ENCODE measurements around the gene KYAT1.

- TF ChIP-seq POLR2A (IDR thresholded peaks at IDR 0.05) (no peak), CTCF (IDR thresholded peaks at IDR 0.05) (no peak), EP300 (IDR thresholded peaks at IDR 0.05; ENCODE audit: low read depth) (no peak)
Measured at GRCh38 chr9:128819716-128820664, 61.8 kb downstream of the KYAT1 start.
